ENCODE data around the gene SCAMP3.

DNA sequence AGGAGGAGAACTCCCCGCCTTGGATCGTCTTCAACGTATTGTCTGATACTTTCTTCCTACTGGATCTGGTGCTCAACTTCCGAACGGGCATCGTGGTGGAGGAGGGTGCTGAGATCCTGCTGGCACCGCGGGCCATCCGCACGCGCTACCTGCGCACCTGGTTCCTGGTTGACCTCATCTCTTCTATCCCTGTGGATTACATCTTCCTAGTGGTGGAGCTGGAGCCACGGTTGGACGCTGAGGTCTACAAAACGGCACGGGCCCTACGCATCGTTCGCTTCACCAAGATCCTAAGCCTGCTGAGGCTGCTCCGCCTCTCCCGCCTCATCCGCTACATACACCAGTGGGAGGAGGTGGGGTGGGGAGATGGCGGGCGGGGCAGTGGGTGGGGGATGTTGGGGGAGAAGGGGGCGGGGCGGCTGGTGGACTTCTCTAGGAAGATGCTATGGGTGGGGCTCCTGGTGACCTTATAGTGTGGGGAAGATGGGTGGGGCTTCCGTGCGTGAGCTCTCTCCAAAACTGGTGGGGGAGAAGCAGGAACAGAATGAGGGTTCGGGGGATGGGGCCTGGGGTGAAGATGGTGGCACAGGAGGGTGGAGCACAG, 20.4 kb upstream of the SCAMP3 start:
- TF ChIP-seq, protein P1, sequence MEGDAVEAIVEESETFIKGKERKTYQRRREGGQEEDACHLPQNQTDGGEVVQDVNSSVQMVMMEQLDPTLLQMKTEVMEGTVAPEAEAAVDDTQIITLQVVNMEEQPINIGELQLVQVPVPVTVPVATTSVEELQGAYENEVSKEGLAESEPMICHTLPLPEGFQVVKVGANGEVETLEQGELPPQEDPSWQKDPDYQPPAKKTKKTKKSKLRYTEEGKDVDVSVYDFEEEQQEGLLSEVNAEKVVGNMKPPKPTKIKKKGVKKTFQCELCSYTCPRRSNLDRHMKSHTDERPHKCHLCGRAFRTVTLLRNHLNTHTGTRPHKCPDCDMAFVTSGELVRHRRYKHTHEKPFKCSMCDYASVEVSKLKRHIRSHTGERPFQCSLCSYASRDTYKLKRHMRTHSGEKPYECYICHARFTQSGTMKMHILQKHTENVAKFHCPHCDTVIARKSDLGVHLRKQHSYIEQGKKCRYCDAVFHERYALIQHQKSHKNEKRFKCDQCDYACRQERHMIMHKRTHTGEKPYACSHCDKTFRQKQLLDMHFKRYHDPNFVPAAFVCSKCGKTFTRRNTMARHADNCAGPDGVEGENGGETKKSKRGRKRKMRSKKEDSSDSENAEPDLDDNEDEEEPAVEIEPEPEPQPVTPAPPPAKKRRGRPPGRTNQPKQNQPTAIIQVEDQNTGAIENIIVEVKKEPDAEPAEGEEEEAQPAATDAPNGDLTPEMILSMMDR (conservative IDR thresholded peaks at IDR 0.05; ENCODE audit: low read depth, low read length) = no peak
- TF ChIP-seq POLR2A (IDR thresholded peaks at IDR 0.05; ENCODE audit: low read depth, low read length) (no peak), FOS (IDR thresholded peaks at IDR 0.05; ENCODE audit: low read depth, low read length) (no peak), BHLHE40 (IDR thresholded peaks at IDR 0.05; ENCODE audit: low read depth, low read length) (no peak)
